Fibroblast of mammary gland (primary cell): ENCODE results near the gene PXN.

Experiments used
- DNase-seq: peaks from one replicate; pipeline ENCODE4 v3.0.0-alpha.2; 2010; ENCODE audit warnings: low read depth
- H3K4me3 ChIP-seq: 2 replicates; pipeline ENCODE4 v1.5.1; 2011; ENCODE audit warnings: low read depth, mild to moderate bottlenecking, low read length, moderate library complexity; ENCODE audit not compliant: control insufficient read depth
- CTCF ChIP-seq: conservative IDR thresholded peaks from 2 replicates; pipeline ENCODE4 v1.5.1; 2011; ENCODE audit warnings: low read depth, low read length, inconsistent platforms; ENCODE audit not compliant: control insufficient read depth, insufficient read depth

Gene PXN

GRCh38 chr12:120290609-120291305, 25.2 kb upstream of the PXN start:
- peak overlapping the region; percentile 41 for H3K4me3 ChIP-seq
- DNase-seq, result peak; percentile 2
- no peak for TF ChIP-seq CTCF

- no peak for TF ChIP-seq CTCF
- no peak for DNase-seq
- no peak overlapping the region for H3K4me3 ChIP-seq
These were observed 22.0 kb upstream of the PXN start for GRCh38 chr12:120287491-120287890.

- DNase-seq, result no peak
- no peak overlapping the region for H3K4me3 ChIP-seq
- TF ChIP-seq CTCF, result no peak
These were observed 21.4 kb upstream of the PXN start for GRCh38 chr12:120286768-120287490.

- H3K4me3 ChIP-seq, result no peak overlapping the region
- TF ChIP-seq CTCF, result no peak
- DNase-seq, result no peak
These were observed 18.9 kb upstream of the PXN start for GRCh38 chr12:120284381-120284780.

GRCh38 chr12:120283318-120283717, 17.8 kb upstream of the PXN start:
- no peak for TF ChIP-seq CTCF
- no peak overlapping the region for H3K4me3 ChIP-seq
- DNase-seq, result no peak

GRCh38 chr12:120278137-120279069, 12.9 kb upstream of the PXN start:
- no peak for TF ChIP-seq CTCF
- no peak for DNase-seq
- no peak overlapping the region for H3K4me3 ChIP-seq
